ENCODE measurements around the gene AWAT2. TPM values are rescaled to one million over a fixed set of nuclear protein-coding genes. Genes with fewer than 3 reads are reported as not detected.

Gene AWAT2
- total RNA-seq, 1 experiment from 2014 or later, result not detected

DNA sequence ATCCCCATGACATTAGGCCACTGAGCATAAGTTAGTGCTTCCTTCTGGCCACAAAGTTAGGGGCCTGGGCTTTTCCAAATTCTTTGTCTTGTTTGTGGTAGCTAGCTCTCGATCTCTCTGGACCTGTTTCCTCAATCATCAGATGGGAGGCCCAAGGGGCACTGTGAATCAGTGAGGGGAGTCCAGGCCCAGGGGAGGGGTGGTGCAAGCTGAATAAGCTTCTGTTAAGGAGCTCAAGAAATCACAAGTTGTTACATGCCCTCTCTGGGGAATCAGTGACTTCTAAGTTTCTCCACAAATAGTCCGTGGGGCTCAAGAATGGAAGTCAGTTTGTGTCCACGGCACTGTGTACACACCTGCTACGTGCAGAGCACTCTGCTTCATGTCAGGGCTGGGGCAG is 15.1 kb downstream of the AWAT2 start:
- TF ChIP-seq, protein P1, sequence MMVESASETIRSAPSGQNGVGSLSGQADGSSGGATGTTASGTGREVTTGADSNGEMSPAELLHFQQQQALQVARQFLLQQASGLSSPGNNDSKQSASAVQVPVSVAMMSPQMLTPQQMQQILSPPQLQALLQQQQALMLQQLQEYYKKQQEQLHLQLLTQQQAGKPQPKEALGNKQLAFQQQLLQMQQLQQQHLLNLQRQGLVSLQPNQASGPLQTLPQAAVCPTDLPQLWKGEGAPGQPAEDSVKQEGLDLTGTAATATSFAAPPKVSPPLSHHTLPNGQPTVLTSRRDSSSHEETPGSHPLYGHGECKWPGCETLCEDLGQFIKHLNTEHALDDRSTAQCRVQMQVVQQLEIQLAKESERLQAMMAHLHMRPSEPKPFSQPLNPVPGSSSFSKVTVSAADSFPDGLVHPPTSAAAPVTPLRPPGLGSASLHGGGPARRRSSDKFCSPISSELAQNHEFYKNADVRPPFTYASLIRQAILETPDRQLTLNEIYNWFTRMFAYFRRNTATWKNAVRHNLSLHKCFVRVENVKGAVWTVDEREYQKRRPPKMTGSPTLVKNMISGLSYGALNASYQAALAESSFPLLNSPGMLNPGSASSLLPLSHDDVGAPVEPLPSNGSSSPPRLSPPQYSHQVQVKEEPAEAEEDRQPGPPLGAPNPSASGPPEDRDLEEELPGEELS (CRISPR knock-in tag; IDR thresholded peaks at IDR 0.05), result no peak
- TF ChIP-seq, protein P2, sequence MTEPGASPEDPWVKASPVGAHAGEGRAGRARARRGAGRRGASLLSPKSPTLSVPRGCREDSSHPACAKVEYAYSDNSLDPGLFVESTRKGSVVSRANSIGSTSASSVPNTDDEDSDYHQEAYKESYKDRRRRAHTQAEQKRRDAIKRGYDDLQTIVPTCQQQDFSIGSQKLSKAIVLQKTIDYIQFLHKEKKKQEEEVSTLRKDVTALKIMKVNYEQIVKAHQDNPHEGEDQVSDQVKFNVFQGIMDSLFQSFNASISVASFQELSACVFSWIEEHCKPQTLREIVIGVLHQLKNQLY (CRISPR knock-in tag; IDR thresholded peaks at IDR 0.05), result no peak
- TF ChIP-seq ZNF423 (CRISPR knock-in tag; IDR thresholded peaks at IDR 0.05) (no peak), GABPB1 (CRISPR knock-in tag; IDR thresholded peaks at IDR 0.05) (no peak), ZNF317 (CRISPR knock-in tag; IDR thresholded peaks at IDR 0.05; ENCODE audit: borderline replicate concordance, low read depth) (no peak), SMAD4 (CRISPR knock-in tag; IDR thresholded peaks at IDR 0.05) (no peak), CBFB (CRISPR knock-in tag; IDR thresholded peaks at IDR 0.05; ENCODE audit: low read depth) (no peak), SOX15 (CRISPR knock-in tag; IDR thresholded peaks at IDR 0.05) (no peak), ZNF232 (CRISPR knock-in tag; IDR thresholded peaks at IDR 0.05) (no peak), MYBL2 (CRISPR knock-in tag; IDR thresholded peaks at IDR 0.05) (no peak), NR2C2 (CRISPR knock-in tag; IDR thresholded peaks at IDR 0.05) (no peak), ZNF416 (CRISPR knock-in tag; IDR thresholded peaks at IDR 0.05) (no peak)
- TF ChIP-seq, protein P3, sequence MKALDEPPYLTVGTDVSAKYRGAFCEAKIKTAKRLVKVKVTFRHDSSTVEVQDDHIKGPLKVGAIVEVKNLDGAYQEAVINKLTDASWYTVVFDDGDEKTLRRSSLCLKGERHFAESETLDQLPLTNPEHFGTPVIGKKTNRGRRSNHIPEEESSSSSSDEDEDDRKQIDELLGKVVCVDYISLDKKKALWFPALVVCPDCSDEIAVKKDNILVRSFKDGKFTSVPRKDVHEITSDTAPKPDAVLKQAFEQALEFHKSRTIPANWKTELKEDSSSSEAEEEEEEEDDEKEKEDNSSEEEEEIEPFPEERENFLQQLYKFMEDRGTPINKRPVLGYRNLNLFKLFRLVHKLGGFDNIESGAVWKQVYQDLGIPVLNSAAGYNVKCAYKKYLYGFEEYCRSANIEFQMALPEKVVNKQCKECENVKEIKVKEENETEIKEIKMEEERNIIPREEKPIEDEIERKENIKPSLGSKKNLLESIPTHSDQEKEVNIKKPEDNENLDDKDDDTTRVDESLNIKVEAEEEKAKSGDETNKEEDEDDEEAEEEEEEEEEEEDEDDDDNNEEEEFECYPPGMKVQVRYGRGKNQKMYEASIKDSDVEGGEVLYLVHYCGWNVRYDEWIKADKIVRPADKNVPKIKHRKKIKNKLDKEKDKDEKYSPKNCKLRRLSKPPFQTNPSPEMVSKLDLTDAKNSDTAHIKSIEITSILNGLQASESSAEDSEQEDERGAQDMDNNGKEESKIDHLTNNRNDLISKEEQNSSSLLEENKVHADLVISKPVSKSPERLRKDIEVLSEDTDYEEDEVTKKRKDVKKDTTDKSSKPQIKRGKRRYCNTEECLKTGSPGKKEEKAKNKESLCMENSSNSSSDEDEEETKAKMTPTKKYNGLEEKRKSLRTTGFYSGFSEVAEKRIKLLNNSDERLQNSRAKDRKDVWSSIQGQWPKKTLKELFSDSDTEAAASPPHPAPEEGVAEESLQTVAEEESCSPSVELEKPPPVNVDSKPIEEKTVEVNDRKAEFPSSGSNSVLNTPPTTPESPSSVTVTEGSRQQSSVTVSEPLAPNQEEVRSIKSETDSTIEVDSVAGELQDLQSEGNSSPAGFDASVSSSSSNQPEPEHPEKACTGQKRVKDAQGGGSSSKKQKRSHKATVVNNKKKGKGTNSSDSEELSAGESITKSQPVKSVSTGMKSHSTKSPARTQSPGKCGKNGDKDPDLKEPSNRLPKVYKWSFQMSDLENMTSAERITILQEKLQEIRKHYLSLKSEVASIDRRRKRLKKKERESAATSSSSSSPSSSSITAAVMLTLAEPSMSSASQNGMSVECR (CRISPR knock-in tag; IDR thresholded peaks at IDR 0.05; ENCODE audit: borderline replicate concordance), result no peak
- TF ChIP-seq, protein P4, sequence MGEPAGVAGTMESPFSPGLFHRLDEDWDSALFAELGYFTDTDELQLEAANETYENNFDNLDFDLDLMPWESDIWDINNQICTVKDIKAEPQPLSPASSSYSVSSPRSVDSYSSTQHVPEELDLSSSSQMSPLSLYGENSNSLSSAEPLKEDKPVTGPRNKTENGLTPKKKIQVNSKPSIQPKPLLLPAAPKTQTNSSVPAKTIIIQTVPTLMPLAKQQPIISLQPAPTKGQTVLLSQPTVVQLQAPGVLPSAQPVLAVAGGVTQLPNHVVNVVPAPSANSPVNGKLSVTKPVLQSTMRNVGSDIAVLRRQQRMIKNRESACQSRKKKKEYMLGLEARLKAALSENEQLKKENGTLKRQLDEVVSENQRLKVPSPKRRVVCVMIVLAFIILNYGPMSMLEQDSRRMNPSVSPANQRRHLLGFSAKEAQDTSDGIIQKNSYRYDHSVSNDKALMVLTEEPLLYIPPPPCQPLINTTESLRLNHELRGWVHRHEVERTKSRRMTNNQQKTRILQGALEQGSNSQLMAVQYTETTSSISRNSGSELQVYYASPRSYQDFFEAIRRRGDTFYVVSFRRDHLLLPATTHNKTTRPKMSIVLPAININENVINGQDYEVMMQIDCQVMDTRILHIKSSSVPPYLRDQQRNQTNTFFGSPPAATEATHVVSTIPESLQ (CRISPR knock-in tag; IDR thresholded peaks at IDR 0.05), result no peak
- no peak for DNase-seq (ENCODE audit: low spot score)
- no peak overlapping the region for H3K27ac Mint-ChIP-seq
- no peaks in the 10 kb centered on the region for H3K9me3 Mint-ChIP-seq
- CTCF ChIA-PET, result interaction anchor here (0.9 to 3.5 kb wide), 2 partner anchors 62 to 99 kb away, joined by 4 to 61 read pairs; partner anchors contain the start of gene IGBP1
- no peaks in the 10 kb centered on the region; the same call in 1 of the 2 replicates for H3K27me3 Mint-ChIP-seq (ENCODE audit: low read depth)
- no peaks in the 10 kb centered on the region for H3K36me3 Mint-ChIP-seq
- ATAC-seq, result no peak
- H3K4me1 Mint-ChIP-seq, result peaks cover 11% of the 10 kb centered on the region
- no peak overlapping the region for H3K4me3 Mint-ChIP-seq
- POLR2A ChIA-PET, result no interaction called here

DNA sequence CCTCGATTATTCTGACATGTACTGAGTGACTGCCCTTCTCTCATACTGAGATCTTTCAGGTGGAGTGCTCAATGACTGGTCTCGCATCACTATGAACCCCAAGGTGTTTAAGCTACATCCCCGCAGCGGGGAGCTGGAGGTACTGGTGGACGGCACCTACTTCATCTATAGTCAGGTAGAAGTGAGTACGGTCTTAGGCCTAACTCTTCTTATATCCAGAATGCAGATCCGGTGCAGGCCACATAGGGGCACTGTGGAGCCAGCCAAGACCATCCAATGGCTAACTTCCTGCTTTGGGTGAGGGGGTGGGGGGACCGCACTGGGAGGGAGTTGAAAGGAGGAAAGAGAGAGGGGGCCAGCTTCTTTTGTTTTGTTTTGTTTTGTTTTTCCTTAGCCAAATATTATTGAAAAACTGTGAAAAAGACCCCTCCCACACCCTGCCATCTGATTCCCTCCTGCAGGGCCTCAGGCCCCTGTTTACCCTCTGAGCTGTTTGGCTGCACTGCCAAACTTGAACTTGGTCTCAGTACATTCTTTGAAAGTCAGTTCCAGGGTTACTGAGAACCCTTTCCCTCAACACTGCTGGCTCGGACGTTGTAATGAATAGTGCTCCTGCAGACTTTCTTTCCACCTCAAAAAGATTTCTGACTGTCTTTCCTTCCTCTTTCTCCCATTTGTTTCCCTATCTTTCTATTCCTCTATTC is 16.2 kb downstream of the AWAT2 start:
- H3K9me3 Mint-ChIP-seq, result no peaks in the 10 kb centered on the region
- H3K4me1 Mint-ChIP-seq, result peaks cover 12% of the 10 kb centered on the region
- H3K36me3 Mint-ChIP-seq, result no peaks in the 10 kb centered on the region
- no peak overlapping the region for H3K27ac Mint-ChIP-seq
- TF ChIP-seq, protein P2 (CRISPR knock-in tag; IDR thresholded peaks at IDR 0.05), result no peak
- TF ChIP-seq, protein P5, sequence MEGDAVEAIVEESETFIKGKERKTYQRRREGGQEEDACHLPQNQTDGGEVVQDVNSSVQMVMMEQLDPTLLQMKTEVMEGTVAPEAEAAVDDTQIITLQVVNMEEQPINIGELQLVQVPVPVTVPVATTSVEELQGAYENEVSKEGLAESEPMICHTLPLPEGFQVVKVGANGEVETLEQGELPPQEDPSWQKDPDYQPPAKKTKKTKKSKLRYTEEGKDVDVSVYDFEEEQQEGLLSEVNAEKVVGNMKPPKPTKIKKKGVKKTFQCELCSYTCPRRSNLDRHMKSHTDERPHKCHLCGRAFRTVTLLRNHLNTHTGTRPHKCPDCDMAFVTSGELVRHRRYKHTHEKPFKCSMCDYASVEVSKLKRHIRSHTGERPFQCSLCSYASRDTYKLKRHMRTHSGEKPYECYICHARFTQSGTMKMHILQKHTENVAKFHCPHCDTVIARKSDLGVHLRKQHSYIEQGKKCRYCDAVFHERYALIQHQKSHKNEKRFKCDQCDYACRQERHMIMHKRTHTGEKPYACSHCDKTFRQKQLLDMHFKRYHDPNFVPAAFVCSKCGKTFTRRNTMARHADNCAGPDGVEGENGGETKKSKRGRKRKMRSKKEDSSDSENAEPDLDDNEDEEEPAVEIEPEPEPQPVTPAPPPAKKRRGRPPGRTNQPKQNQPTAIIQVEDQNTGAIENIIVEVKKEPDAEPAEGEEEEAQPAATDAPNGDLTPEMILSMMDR (IDR thresholded peaks at IDR 0.05), result peak; percentile 34; the same call in 1 of the 2 replicates
- CTCF ChIA-PET, result interaction anchor here (0.7 to 3.5 kb wide), 13 partner anchors 9 to 609 kb away, joined by 3 to 61 read pairs (median 6); partner anchors contain the start of gene IGBP1
- peak; percentile 88 for ATAC-seq
- H3K4me3 Mint-ChIP-seq, result no peak overlapping the region
- no peaks in the 10 kb centered on the region; the same call in 1 of the 2 replicates for H3K27me3 Mint-ChIP-seq (ENCODE audit: low read depth)
- POLR2A ChIA-PET, result interaction anchor here (0.5 kb wide), 1 partner anchor 1035 kb away, joined by 4 read pairs; the partner anchor contains the start of gene SNX12
- peak; percentile 75 for DNase-seq (ENCODE audit: low spot score)
